Natural killer cell (primary cell): ENCODE results near the gene TMPRSS5. TPM values are rescaled to one million over a fixed set of nuclear protein-coding genes. Genes with fewer than 3 reads are reported as not detected.

Experiments
- ATAC-seq, 3 donors: fragments of 150-1000 bp in 2 of 3; fragments of 200-7000 bp in 1 of 3; cut with Tn5 transposase; 1 replicate in 1 of 3; 2 replicates in 2 of 3; pipeline ENCODE4 v1.10.0; 2021; ENCODE audit warnings: mild to moderate bottlenecking in 2 of 3, moderate library complexity in 2 of 3
- DNase-seq, 2 donors: peaks; one replicate each; pipeline versions ENCODE4 v3.0.0 to v3.0.0-alpha.2; 2013 to 2021; ENCODE audit warnings: mixed read lengths in 1 of 2
- H3K27ac ChIP-seq: one replicate; pipeline ENCODE4 v1.5.1; 2013; ENCODE audit warnings: mild to moderate bottlenecking, low read length
- H3K27me3 ChIP-seq: one replicate; pipeline ENCODE4 v1.6.1; 2013; ENCODE audit warnings: low read length; ENCODE audit not compliant: control insufficient read depth, insufficient read depth
- H3K36me3 ChIP-seq: one replicate; pipeline ENCODE4 v1.6.1; 2013; ENCODE audit warnings: low read length; ENCODE audit not compliant: control insufficient read depth, insufficient read depth
- H3K4me1 ChIP-seq: one replicate; pipeline ENCODE4 v1.6.1; 2013; ENCODE audit warnings: low read length; ENCODE audit not compliant: control insufficient read depth, insufficient read depth
- H3K4me3 ChIP-seq: one replicate; pipeline ENCODE4 v1.5.1; 2013; ENCODE audit warnings: low read length
- H3K9me3 ChIP-seq: one replicate; pipeline ENCODE4 v1.6.1; 2013; ENCODE audit warnings: low read length; ENCODE audit not compliant: control insufficient read depth, insufficient read depth
- H3K27ac Mint-ChIP-seq, 2 donors: one replicate each; pipeline ENCODE4 v1.8.0; 2022; ENCODE audit warnings: mild to moderate bottlenecking in 2 of 2, mixed read lengths in 2 of 2, moderate library complexity in 1 of 2
- H3K27me3 Mint-ChIP-seq, 2 donors: one replicate each; pipeline ENCODE4 v1.8.0; 2022; ENCODE audit warnings: low read depth in 2 of 2, mixed read lengths in 2 of 2
- H3K36me3 Mint-ChIP-seq: one replicate; pipeline ENCODE4 v1.8.0; 2022; ENCODE audit warnings: mixed read lengths
- H3K4me1 Mint-ChIP-seq, 2 donors: one replicate each; pipeline ENCODE4 v1.8.0; 2022; ENCODE audit warnings: mixed read lengths in 2 of 2
- H3K4me3 Mint-ChIP-seq: one replicate; pipeline ENCODE4 v1.8.0; 2022; ENCODE audit warnings: mild to moderate bottlenecking, moderate library complexity, mixed read lengths
- H3K9me3 Mint-ChIP-seq, 2 donors: one replicate each; pipeline ENCODE4 v1.8.0; 2022; ENCODE audit warnings: mixed read lengths in 2 of 2
- CTCF ChIP-seq: fragments of 200-600 bp; IDR thresholded peaks from one replicate; pipeline ENCODE4 v1.8.0; 2022; ENCODE audit warnings: antibody characterized with exemption
- WGBS: methylation state at CpG from one replicate; pipeline ENCODE4 v1.1.7; 2013; ENCODE audit warnings: missing lambda C conversion rate; ENCODE audit not compliant: insufficient coverage; 5-methylcytosine and 5-hydroxymethylcytosine counted together
- intact Hi-C: fragments of 100-400 bp; cut with micrococcal nuclease; formaldehyde crosslinking; loops from one replicate; pipeline ENCODE4 v1.14.2; 2022
- total RNA-seq, 4 donors: library from RNA; stranded (reverse); fragments of 120-200 nt in 1 of 4; gene quantifications; one replicate each; pipeline versions ENCODE4 v1.2.3 to v1.2.4, GENCODE V29; 2013 to 2022

Gene TMPRSS5
- total RNA-seq, 3 donors from 2014 or later (not counting 1 experiment from before 2014, with no cell fraction given) = 0.60 to 2.2 (median 1.1) TPM

- no peaks in the 10 kb centered on the region for H3K4me1 ChIP-seq
- Mint-ChIP-seq H3K27ac (no peak overlapping the region), H3K36me3 (no peaks in the 10 kb centered on the region), H3K4me3 (no peak overlapping the region), H3K4me1 (no peaks in the 10 kb centered on the region), H3K9me3 (peaks cover 6 to 8% of the 10 kb centered on the region in 2 donors), H3K27me3 (peaks cover 18 to 28% of the 10 kb centered on the region in 2 donors)
- intact Hi-C loops = no loop called here
- H3K4me3 ChIP-seq = no peak overlapping the region
- H3K27ac ChIP-seq = no peak overlapping the region
- no peaks in the 10 kb centered on the region for H3K27me3 ChIP-seq
- no peaks in the 10 kb centered on the region for H3K9me3 ChIP-seq
- ATAC-seq (no peak), DNase-seq (no peak)
- no peak for TF ChIP-seq CTCF
- 86% methylated on average over 5 of the region's 5 CpGs for WGBS
- no peaks in the 10 kb centered on the region for H3K36me3 ChIP-seq
Observed at GRCh38 chr11:113651023-113651422, 55.1 kb downstream of the TMPRSS5 start.

GRCh38 chr11:113649311-113649710, 56.8 kb downstream of the TMPRSS5 start:
- Histone ChIP-seq H3K4me3 (no peak overlapping the region), H3K4me1 (no peaks in the 10 kb centered on the region), H3K9me3 (no peaks in the 10 kb centered on the region), H3K27me3 (no peaks in the 10 kb centered on the region), H3K27ac (no peak overlapping the region), H3K36me3 (no peaks in the 10 kb centered on the region)
- intact Hi-C loops = no loop called here
- no peak for TF ChIP-seq CTCF
- DNase-seq (no peak), ATAC-seq (no peak)
- Mint-ChIP-seq H3K4me3 (no peak overlapping the region), H3K4me1 (no peaks in the 10 kb centered on the region), H3K27ac (no peak overlapping the region), H3K27me3 (peaks cover 18 to 28% of the 10 kb centered on the region in 2 donors), H3K9me3 (peaks cover 6 to 8% of the 10 kb centered on the region in 2 donors), H3K36me3 (no peaks in the 10 kb centered on the region)
- WGBS = 92% methylated on average over 20 of the region's 20 CpGs

GRCh38 chr11:113647856-113648255, 58.3 kb downstream of the TMPRSS5 start:
- Histone ChIP-seq H3K4me1 (no peaks in the 10 kb centered on the region), H3K4me3 (no peak overlapping the region), H3K27ac (no peak overlapping the region), H3K9me3 (no peaks in the 10 kb centered on the region), H3K27me3 (no peaks in the 10 kb centered on the region), H3K36me3 (no peaks in the 10 kb centered on the region)
- Mint-ChIP-seq H3K27me3 (peaks cover 11 to 16% of the 10 kb centered on the region in 2 donors), H3K4me1 (no peaks in the 10 kb centered on the region), H3K4me3 (no peak overlapping the region), H3K9me3 (peaks cover 6% of the 10 kb centered on the region in 2 donors), H3K27ac (no peak overlapping the region), H3K36me3 (no peaks in the 10 kb centered on the region)
- intact Hi-C loops = no loop called here
- DNase-seq = no peak
- TF ChIP-seq CTCF = no peak
- ATAC-seq = no peak
- 90% methylated on average over 1 of the region's 4 CpGs for WGBS

- ATAC-seq = no peak
- WGBS = 17% methylated on average over 3 of the region's 3 CpGs
- H3K36me3 ChIP-seq = no peaks in the 10 kb centered on the region
Observed at GRCh38 chr11:113647108-113647507, 59.0 kb downstream of the TMPRSS5 start.

More at GRCh38 chr11:113647108-113647507, 59.0 kb downstream of the TMPRSS5 start:
- no peak for DNase-seq
- peaks cover 6% of the 10 kb centered on the region in 2 donors for H3K9me3 Mint-ChIP-seq
- H3K36me3 Mint-ChIP-seq = no peaks in the 10 kb centered on the region
- no peak overlapping the region for H3K4me3 Mint-ChIP-seq
- TF ChIP-seq CTCF = no peak
- Histone ChIP-seq H3K4me1 (no peaks in the 10 kb centered on the region), H3K4me3 (no peak overlapping the region), H3K27ac (no peak overlapping the region), H3K9me3 (no peaks in the 10 kb centered on the region), H3K27me3 (no peaks in the 10 kb centered on the region)
- H3K27me3 Mint-ChIP-seq = peaks cover 10 to 11% of the 10 kb centered on the region in 2 donors
- no peak overlapping the region for H3K27ac Mint-ChIP-seq
- no peaks in the 10 kb centered on the region for H3K4me1 Mint-ChIP-seq
- intact Hi-C loops = no loop called here
